ENCODE measurements around the gene MOCS1. TPM values are rescaled to one million over a fixed set of nuclear protein-coding genes. Genes with fewer than 3 reads are reported as not detected.

Gene MOCS1
- total RNA-seq, 1 donor from 2014 or later, result 18.4 TPM

- peaks cover 5% of the 10 kb centered on the region for H3K27me3 Mint-ChIP-seq (ENCODE audit: low read depth)
- H3K36me3 Mint-ChIP-seq (ENCODE audit: low read depth), result no peaks in the 10 kb centered on the region
- no peak overlapping the region for H3K4me3 Mint-ChIP-seq
- no peaks in the 10 kb centered on the region for H3K9me3 Mint-ChIP-seq
- no peaks in the 10 kb centered on the region for H3K4me1 Mint-ChIP-seq
- TF ChIP-seq, protein P1, sequence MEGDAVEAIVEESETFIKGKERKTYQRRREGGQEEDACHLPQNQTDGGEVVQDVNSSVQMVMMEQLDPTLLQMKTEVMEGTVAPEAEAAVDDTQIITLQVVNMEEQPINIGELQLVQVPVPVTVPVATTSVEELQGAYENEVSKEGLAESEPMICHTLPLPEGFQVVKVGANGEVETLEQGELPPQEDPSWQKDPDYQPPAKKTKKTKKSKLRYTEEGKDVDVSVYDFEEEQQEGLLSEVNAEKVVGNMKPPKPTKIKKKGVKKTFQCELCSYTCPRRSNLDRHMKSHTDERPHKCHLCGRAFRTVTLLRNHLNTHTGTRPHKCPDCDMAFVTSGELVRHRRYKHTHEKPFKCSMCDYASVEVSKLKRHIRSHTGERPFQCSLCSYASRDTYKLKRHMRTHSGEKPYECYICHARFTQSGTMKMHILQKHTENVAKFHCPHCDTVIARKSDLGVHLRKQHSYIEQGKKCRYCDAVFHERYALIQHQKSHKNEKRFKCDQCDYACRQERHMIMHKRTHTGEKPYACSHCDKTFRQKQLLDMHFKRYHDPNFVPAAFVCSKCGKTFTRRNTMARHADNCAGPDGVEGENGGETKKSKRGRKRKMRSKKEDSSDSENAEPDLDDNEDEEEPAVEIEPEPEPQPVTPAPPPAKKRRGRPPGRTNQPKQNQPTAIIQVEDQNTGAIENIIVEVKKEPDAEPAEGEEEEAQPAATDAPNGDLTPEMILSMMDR (conservative IDR thresholded peaks at IDR 0.05), result no peak
- H3K27ac Mint-ChIP-seq (ENCODE audit: unreplicated experiment), result no peak overlapping the region
- DNase-seq (ENCODE audit: low read depth, low spot score), result no peak
Observed at GRCh38 chr6:39948199-39948791, 14.0 kb upstream of the MOCS1 start.

DNA sequence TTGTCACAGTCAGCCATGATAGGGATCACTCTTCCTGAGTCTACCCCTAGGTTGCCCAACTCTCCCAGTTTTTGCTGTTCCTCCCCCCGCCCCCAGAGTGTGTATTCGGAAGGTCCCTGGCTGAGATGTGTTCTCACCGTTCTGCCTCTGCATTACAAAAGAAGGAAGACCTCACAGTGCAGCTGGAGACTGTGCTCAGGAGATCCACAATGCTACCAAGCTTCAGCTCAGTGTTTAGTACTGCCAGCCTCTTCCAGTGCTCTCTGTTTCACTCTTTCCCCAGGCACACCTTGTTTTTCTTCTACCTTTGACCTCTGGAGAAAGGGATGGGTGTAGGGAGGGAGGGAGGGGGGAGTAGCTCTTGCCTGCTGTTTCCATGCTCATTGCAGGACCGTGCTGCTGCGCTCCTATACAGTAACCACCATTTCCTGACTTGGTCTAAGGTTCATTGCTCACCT is 13.4 kb upstream of the MOCS1 start:
- TF ChIP-seq, protein P1 (conservative IDR thresholded peaks at IDR 0.05), result no peak
- no peak overlapping the region for H3K4me3 Mint-ChIP-seq
- no peaks in the 10 kb centered on the region for H3K9me3 Mint-ChIP-seq
- no peaks in the 10 kb centered on the region for H3K4me1 Mint-ChIP-seq
- H3K27ac Mint-ChIP-seq (ENCODE audit: unreplicated experiment), result no peak overlapping the region
- peaks cover 5% of the 10 kb centered on the region for H3K27me3 Mint-ChIP-seq (ENCODE audit: low read depth)
- H3K36me3 Mint-ChIP-seq (ENCODE audit: low read depth), result no peaks in the 10 kb centered on the region
- DNase-seq (ENCODE audit: low read depth, low spot score), result no peak

DNA sequence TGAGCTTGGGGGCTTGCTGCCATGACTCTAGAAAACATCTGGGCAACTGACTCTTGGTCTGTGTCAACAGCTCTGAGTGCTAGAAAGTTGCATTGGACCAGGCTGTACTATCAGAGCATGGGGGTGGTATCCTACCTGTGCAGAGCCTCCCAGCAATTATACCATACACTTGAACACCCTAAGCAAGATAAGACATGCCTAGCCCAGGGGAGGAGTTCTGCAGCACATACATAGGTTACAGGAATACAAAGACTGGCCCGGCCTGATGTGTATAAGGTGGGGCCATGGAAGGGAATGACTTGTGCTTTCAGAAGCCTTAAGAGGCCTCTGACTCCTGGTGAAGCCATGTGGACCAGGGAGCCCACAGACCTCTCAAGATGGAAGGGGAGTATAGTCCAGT is 11.4 kb upstream of the MOCS1 start:
- no peaks in the 10 kb centered on the region for H3K36me3 Mint-ChIP-seq (ENCODE audit: low read depth)
- no peak for DNase-seq (ENCODE audit: low read depth, low spot score)
- H3K4me3 Mint-ChIP-seq, result no peak overlapping the region
- TF ChIP-seq, protein P1 (conservative IDR thresholded peaks at IDR 0.05), result no peak
- no peaks in the 10 kb centered on the region for H3K4me1 Mint-ChIP-seq
- no peaks in the 10 kb centered on the region for H3K9me3 Mint-ChIP-seq
- no peak overlapping the region for H3K27ac Mint-ChIP-seq (ENCODE audit: unreplicated experiment)
- H3K27me3 Mint-ChIP-seq (ENCODE audit: low read depth), result peaks cover 5% of the 10 kb centered on the region

DNA sequence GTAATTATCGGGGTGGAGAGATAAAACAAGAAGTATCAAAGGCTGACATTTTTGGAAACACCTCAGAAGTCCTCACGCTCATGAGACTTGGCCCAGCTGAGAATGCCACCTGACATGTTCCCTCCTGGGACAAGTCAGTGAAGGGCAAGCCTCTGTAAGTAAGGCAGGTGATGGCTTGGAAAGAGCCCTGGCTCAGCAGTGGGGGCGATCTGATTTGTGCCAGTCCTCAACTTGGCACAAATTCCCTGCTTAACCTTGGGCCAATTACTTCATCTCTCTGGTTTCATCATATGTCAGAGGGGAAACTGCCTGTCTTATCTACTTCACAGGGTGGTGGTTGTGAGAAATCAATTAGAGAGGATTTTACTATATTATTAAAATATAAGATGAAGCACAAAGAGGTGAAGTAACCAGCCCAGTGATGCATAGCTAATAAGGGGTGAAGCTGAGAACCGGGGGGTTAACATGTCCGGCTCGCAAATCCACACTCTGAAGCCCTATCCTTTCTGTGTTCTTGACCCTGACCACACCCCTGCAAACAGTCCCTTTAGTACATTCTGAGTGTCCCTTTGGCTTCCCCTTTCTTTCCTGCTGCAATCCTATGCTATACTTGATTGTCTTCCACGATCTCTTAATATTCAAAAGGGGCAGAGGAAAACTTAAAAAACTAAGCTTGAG is 8.8 kb upstream of the MOCS1 start:
- TF ChIP-seq, protein P1 (conservative IDR thresholded peaks at IDR 0.05), result no peak
- no peak overlapping the region for H3K4me3 Mint-ChIP-seq
- H3K27ac Mint-ChIP-seq (ENCODE audit: unreplicated experiment), result no peak overlapping the region
- H3K9me3 Mint-ChIP-seq, result no peaks in the 10 kb centered on the region
- H3K27me3 Mint-ChIP-seq (ENCODE audit: low read depth), result peaks cover 5% of the 10 kb centered on the region
- H3K36me3 Mint-ChIP-seq (ENCODE audit: low read depth), result no peaks in the 10 kb centered on the region
- DNase-seq (ENCODE audit: low read depth, low spot score), result no peak
- peaks cover 11% of the 10 kb centered on the region for H3K4me1 Mint-ChIP-seq

DNA sequence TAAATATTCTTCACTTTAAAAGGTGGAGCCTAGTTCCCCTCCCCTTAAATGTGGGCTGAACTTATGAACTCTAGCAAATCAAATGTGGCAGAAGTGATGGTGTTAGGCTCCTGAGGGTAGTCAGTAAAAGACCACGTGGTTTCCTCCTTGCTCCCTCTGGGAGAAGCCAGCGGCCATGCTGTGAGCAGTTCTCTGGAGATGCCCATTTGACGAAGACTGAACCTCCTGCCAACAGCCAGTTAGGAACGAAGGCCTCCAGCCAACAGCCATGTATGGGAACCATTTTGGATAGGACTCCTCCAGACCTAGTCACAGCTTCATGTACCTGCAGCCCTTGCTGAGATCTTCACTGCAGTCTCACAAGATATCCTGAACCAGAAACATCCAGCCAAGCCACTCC is 7.6 kb upstream of the MOCS1 start:
- Mint-ChIP-seq H3K27me3 (ENCODE audit: low read depth) (no peaks in the 10 kb centered on the region), H3K4me3 (no peak overlapping the region), H3K4me1 (peaks cover 14% of the 10 kb centered on the region), H3K36me3 (ENCODE audit: low read depth) (no peaks in the 10 kb centered on the region), H3K9me3 (no peaks in the 10 kb centered on the region), H3K27ac (ENCODE audit: unreplicated experiment) (no peak overlapping the region)
- DNase-seq (ENCODE audit: low read depth, low spot score), result no peak
- TF ChIP-seq, protein P1 (conservative IDR thresholded peaks at IDR 0.05), result no peak
